ENCODE results near the gene SMARCA4.

- TF ChIP-seq CTCF (tag by site-specific recombination; IDR thresholded peaks at IDR 0.05) (no peak), HOXA7 (CRISPR knock-in tag; IDR thresholded peaks at IDR 0.05; ENCODE audit: borderline replicate concordance) (no peak), ZNF138 (tag by site-specific recombination; IDR thresholded peaks at IDR 0.05; ENCODE audit: borderline replicate concordance) (no peak), ZNF324 (tag by site-specific recombination; IDR thresholded peaks at IDR 0.05) (no peak), ZNF19 (tag by site-specific recombination; IDR thresholded peaks at IDR 0.05; ENCODE audit: low read depth) (no peak)
- TF ChIP-seq, protein P1, sequence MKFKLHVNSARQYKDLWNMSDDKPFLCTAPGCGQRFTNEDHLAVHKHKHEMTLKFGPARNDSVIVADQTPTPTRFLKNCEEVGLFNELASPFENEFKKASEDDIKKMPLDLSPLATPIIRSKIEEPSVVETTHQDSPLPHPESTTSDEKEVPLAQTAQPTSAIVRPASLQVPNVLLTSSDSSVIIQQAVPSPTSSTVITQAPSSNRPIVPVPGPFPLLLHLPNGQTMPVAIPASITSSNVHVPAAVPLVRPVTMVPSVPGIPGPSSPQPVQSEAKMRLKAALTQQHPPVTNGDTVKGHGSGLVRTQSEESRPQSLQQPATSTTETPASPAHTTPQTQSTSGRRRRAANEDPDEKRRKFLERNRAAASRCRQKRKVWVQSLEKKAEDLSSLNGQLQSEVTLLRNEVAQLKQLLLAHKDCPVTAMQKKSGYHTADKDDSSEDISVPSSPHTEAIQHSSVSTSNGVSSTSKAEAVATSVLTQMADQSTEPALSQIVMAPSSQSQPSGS (tag by site-specific recombination; IDR thresholded peaks at IDR 0.05; ENCODE audit: low read depth), result no peak
- TF ChIP-seq, protein P2, sequence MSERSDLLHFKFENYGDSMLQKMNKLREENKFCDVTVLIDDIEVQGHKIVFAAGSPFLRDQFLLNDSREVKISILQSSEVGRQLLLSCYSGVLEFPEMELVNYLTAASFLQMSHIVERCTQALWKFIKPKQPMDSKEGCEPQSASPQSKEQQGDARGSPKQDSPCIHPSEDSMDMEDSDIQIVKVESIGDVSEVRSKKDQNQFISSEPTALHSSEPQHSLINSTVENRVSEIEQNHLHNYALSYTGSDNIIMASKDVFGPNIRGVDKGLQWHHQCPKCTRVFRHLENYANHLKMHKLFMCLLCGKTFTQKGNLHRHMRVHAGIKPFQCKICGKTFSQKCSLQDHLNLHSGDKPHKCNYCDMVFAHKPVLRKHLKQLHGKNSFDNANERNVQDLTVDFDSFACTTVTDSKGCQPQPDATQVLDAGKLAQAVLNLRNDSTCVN (tag by site-specific recombination; optimal IDR thresholded peaks at IDR 0.05), result no peak
- TF ChIP-seq, protein P3, sequence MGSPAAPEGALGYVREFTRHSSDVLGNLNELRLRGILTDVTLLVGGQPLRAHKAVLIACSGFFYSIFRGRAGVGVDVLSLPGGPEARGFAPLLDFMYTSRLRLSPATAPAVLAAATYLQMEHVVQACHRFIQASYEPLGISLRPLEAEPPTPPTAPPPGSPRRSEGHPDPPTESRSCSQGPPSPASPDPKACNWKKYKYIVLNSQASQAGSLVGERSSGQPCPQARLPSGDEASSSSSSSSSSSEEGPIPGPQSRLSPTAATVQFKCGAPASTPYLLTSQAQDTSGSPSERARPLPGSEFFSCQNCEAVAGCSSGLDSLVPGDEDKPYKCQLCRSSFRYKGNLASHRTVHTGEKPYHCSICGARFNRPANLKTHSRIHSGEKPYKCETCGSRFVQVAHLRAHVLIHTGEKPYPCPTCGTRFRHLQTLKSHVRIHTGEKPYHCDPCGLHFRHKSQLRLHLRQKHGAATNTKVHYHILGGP (tag by site-specific recombination; IDR thresholded peaks at IDR 0.05), result no peak
- TF ChIP-seq, protein P4, sequence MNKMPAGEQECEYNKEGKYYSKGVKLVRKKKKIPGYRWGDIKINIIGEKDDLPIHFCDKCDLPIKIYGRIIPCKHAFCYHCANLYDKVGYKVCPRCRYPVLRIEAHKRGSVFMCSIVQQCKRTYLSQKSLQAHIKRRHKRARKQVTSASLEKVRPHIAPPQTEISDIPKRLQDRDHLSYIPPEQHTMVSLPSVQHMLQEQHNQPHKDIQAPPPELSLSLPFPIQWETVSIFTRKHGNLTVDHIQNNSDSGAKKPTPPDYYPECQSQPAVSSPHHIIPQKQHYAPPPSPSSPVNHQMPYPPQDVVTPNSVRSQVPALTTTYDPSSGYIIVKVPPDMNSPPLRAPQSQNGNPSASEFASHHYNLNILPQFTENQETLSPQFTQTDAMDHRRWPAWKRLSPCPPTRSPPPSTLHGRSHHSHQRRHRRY (tag by site-specific recombination; IDR thresholded peaks at IDR 0.05), result no peak
Measured at GRCh38 chr19:11027381-11027780, 66.6 kb downstream of the SMARCA4 start.

All from HEK293 (cell line).